ENCODE data around the gene CYP2D6.
"Not testable (repeated sequence)": the region's sequence is repeated elsewhere in the genome, so short reads cannot be mapped to it uniquely, and the experiment has no call there.

Gene CYP2D6

DNA sequence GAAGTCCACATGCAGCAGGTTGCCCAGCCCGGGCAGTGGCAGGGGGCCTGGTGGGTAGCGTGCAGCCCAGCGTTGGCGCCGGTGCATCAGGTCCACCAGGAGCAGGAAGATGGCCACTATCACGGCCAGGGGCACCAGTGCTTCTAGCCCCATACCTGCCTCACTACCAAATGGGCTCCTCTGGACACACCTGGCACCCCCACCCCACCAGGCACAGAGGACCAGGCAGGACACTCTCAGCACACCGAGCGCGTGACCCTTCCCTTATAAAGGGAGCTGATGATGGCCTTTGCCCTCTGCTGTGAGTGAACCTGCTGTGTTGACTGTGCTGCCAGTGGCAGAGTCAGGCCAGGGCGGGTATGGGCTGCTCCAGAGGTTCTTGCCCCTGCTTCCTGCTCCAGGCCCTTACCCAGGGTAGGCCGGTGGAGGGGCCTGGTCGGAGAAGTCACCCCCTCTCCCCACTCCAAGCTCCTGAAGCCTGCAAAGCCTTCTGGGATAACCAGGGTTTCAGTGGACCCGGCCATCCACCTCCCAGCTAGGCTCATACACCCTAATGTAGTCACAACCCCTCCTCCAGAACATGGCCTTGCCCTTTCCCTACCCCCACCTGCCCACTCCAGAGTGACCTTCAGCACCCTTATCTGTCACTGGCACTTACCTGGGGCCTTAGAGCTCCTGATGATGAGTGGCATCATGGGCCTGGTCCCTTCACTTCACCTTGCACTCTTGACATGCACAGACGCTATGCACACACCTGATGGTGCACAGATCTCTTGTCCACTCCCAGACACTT lies at the start of gene CYP2D6:
TSS of gene CYP2D6 (minus strand) at position 172 of the 793 bp plus-strand sequence. CDS start at position 153, 19 bp downstream.
- DNase-seq (ENCODE audit: low read depth in 2 of 3, low spot score in 2 of 3), result not testable (repeated sequence)

DNA sequence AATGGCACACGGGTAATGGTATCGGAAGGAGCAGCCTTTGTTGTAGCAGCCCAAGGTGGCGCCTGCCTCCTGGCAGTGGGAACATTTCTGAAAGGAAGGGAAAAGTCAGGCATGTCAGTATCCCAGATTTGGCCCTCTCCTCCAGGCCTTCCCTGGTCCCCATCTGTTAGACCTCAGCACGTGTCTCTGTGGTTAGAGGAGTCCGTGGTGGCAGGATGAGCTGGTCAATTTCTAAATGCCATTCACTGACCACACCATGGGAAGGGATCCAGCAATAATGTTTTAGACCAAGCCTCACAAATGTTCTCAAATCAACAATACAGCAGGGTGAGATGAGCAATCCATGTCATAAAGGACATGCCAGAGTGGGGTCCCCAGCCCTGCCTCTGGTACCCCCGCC lies 49.0 kb upstream of the CYP2D6 start:
- no peak for DNase-seq (ENCODE audit: low read depth in 2 of 3, low spot score in 2 of 3)

DNA sequence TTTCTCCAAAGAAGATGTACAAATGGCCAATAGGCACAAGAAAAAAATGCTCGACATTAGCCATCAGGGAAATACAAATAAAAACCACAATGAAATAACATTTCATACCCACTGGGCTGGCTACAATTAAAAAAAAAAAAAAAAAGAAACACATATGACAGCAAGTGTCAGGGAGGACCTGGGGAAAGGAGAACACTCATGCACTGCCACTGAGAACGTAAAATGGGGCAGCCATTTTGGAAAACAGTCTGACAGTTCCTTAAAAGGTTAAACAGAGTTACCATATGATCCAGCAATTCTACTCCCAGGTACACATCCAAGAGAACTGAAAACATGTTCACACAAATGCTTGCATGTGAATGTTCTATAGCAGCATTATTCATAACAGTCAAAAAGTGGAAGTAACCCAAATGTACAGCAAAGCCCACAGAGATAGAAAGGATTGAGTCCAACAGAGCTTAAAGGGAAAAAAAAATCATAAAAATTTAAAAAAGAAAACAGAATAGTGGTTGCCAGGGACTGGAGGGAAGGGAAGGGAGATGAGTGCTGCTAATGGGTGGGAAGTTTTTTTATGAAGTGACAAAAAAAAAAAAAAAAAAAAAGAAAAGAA lies 48.4 kb upstream of the CYP2D6 start:
- DNase-seq (ENCODE audit: low read depth in 2 of 3, low spot score in 2 of 3), result no peak

DNA sequence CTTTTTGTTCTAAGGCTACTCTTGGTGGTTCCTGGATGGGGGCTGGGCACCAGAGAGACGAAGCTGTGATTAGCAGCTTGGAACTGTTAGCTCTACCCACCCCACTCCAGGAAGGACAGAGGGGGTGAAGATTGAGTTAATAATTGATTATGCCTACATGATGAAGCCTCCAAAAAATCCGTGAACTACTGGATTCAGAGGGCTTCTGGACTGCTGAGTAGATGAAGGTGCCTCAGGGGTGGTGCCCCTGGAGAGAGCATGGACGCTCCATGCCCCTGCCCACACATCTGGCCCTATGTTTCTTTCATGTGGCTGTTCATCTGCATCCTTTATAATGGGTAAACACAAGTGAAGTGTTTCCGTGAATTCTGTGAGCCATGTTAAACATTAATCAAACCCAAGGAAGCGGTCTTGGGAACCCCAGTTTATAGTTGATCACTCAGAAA lies 47.3 kb upstream of the CYP2D6 start:
- DNase-seq (ENCODE audit: low read depth in 2 of 3, low spot score in 2 of 3), result no peak

DNA sequence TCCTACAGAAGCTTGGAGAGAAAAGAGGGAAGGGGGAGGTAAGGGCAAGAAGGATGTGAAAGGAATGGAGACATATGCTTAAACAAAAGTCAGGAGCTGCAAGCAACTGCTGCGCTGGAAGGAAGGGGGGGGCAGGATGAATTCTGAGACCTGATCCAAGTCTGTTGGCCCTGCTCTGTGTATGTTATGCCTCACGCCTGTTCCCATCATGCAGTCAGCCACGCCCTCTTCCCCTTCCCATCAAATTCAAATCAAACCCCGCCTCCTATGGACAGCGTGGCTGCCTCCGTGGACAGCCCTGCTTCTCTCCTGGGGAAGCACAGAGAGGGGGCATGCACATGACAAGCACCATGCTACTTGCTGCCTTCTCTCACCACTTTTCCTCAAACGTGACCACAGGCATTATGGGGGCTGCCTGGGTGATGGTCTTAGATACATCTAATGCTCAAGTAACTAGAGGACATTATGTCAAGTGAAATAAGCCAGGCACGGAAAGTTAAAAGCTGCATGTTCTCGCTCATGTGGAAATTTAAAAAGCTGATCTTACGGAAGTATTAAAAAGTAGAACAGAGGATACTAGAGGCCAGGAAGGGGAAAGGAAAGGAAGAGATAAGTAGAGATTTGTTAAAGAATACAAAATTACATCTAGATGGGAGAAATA lies 45.8 kb upstream of the CYP2D6 start:
- no peak for DNase-seq (ENCODE audit: low read depth in 2 of 3, low spot score in 2 of 3)

DNA sequence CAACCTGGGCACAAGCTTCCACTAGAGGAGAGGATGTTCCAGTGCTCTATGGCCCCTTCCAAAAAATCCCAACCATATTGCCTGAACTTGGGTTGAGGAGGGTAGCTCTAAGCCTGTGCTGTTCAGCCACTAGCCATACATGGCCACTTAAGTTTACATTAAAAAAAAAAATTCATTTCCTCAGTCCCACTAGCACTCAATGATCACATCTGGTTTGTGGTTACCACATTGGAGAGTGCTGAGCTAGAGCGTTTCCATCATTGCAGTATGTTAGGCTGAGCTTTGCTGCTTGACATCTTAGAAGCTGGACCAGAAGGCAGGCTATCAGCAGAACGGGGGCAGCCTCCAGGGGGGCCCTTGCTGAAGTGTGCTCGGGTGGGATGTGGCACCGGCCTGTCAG lies 43.5 kb upstream of the CYP2D6 start:
- DNase-seq (ENCODE audit: low read depth in 2 of 3, low spot score in 2 of 3), result no peak

DNA sequence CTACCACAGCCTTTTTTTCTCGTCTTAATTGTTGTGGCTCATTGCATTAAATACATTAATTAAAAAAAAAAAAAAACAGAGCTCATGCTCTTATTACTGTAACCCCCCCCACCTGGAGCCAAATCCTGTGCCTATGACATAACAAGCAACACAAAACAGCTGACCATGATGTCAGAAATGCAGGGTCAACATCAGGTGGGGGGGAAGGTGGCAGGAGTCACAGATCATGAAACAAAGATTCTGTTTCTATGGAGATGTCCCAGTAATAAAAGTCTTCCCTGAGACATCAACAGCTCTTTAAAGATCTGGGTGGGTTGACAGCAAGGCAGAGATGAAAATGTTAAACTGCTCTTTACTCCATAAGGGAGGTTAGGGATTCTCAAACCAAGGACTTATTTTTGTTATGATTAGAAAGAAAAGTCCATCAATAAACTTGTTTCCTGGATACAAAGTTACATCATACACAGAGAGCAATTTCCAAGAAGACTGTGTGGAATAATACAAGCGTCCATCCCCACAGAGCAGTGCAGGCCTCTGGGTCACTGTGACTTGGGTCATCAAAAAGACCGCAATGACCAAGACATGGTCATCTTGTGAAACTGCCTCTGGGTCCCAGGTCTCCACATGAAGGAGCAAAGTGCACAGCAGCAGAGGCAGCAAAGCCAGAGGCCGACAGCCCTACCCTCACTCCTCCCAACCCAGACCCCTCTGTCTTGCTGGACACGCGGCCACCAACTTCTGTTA lies 42.7 kb upstream of the CYP2D6 start:
- DNase-seq (ENCODE audit: low read depth in 2 of 3, low spot score in 2 of 3), result no peak

DNA sequence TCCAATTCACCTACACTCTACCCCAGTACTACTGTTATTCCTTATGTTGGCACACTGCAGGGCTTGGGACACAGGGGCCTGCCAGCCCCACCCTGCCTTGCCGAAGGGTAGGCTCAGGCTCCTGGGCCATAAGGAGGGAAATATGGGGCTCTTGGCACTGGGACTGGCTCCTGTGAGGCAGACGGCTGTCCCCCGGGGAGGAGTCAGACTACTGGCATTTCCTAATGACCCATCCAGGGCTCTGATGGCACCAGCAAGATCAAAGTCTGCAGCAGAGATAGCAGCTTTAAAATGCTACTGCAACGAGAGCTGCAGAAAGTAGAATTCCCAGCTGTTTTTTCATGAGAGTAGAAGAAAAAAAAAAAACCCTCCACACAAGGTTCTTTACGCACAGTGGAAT lies 42.2 kb upstream of the CYP2D6 start:
- no peak for DNase-seq (ENCODE audit: low read depth in 2 of 3, low spot score in 2 of 3)

DNA sequence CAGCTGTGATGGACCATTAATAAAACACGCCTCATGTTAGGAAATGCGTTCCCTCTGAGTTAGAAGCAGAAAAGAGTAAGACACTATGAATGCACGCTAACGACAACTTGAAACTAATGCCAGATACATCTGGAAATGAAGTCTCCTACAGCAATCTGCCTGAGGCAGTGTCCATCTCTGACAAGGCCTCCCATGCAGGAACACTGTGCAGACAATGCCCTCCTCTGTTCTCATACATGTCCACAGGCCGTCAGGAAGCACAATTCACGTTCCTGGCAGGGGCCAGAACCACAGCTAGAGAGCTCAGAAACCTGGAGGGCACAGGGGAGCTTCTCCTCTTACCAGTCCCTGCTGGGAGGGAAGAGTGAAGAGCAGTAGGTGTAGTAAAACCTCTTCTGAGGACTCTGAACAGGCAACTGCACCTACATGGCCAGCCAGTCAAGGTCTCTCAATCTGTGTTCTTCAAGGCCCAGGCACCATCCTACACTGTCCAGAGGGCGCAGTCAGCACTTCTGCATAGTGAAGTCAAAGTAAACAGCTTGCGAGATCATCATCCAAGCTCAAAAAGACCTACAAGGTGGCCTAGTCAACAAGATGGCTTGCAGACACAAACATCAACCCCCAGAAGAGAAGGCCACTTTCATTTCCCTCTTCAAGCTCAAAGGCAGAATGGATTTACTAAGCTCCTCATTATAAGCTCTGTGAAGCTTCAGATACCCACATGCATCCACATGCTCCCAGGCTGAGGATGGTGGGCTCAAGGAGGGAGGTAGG lies 41.5 kb upstream of the CYP2D6 start:
- no peak for DNase-seq (ENCODE audit: low read depth in 2 of 3, low spot score in 2 of 3)

DNA sequence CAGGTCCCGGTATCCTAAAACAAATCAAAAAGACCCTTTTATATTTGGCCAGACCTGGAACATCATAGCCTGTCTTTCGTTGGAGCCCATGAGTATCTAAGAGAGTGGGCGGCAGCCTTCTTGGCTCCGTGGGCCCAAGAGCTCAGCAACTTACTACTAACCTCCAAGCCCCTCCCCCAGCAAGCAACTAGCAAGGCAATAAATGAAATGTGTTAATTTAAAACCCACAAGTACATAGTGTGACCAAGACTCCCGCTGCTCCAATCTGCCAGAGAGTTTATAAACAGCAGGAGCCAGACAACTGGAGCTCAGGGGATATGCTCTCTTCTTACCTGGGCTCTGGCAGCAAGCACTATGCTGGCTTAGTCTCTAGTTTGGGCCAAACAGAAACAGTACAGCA lies 40.8 kb upstream of the CYP2D6 start:
- DNase-seq (ENCODE audit: low read depth in 2 of 3, low spot score in 2 of 3), result no peak

DNA sequence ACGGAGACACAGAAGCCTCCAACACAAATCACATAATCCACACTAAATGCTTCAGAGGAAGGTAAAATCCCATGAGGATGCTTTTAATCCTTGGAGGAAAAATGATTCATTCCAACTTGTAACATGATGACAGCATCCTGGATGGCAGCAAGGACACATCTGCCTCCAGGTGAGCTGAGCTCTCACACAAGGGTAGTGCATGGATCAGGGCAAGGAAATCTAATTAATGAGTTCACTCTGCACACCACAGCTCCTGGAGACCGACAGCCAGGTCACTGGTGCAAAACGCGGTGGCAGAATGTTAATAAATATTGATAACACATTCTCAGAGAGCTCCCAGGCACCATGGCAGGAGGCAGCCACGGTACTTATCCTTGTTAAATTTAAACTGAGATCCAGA lies 40.3 kb upstream of the CYP2D6 start:
- no peak for DNase-seq (ENCODE audit: low read depth in 2 of 3, low spot score in 2 of 3)

DNA sequence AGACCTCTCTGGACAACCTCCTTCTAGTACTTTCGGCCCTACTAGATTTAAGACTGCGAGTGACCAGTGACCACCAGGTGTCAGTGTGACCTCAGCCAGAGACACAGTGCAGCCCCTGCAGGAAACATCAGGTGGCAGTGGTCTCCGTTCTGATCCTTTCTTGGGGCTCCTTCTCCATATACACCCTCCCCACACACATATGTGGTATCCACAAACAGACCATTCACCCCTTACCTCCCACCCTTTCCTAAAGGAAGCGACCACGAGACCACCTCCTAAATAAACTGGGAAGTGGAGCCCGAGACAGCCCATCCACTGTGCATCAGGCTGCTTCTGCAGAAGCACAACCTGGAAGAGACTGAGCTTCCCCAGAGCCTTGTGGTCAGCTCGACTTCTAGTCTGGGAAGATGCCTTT lies 38.5 kb upstream of the CYP2D6 start:
- DNase-seq (ENCODE audit: low read depth in 2 of 3, low spot score in 2 of 3), result peak in 1 of 3 experiments; percentile 22

DNA sequence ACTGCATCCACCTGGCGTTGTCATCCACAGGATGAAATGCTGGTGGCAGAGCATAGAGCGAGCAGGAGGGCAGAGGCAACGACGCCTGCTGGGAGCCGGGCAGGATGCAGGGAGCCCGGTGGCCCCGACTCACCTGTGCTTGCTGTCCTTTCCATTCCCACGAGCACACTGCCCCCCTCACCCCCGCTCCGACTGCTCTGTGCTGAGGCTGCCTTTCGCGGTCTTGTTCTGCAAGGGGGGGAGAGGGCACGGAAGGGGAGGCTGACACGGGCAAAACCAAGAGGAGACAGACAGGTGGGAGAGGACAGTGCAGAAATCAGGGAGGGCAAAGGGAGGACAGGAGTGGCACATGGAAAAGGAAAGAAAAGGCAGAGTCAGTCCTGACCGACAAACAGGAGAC lies 37.9 kb upstream of the CYP2D6 start:
- DNase-seq (ENCODE audit: low read depth in 2 of 3, low spot score in 2 of 3), result no peak

DNA sequence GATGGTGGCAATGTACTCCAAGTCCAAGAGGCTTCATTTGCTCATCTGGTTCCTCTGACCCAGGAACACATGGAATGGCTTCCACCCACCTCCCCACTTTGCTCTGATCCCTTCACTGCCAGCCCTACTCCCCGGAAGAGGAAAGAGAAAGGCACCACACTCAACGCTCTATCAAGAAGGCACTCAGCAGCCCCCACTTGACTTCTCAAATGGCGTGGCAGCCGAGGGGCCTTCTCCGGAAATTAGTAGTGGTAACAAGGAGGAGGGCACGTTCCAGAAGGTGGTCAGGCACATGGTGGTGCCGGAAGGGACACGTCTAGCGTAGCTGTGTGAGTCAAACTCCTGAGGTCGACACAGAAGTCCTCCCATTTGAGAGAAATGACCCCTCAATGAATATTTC lies 36.5 kb upstream of the CYP2D6 start:
- no peak for DNase-seq (ENCODE audit: low read depth in 2 of 3, low spot score in 2 of 3)

DNA sequence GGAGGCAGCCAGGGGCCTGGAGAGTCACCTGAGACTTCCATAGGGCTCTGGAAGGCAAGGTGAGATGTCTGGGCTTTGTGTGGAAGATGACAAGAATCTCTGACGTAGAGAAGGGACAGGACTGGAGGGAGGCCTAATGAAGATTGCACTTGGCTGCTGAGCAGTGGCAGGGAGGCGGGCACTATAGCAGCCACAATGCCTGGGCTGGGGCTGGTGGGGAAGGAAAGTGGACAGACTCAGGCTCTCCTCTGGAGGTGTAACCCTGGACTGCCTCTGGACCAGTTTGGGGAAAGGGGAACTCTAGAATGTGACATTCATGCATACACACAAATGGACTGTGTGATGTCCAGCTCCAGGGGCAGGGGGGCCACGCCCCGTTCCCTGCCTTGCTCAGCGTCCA lies 34.3 kb upstream of the CYP2D6 start:
- DNase-seq (ENCODE audit: low read depth in 2 of 3, low spot score in 2 of 3), result no peak

DNA sequence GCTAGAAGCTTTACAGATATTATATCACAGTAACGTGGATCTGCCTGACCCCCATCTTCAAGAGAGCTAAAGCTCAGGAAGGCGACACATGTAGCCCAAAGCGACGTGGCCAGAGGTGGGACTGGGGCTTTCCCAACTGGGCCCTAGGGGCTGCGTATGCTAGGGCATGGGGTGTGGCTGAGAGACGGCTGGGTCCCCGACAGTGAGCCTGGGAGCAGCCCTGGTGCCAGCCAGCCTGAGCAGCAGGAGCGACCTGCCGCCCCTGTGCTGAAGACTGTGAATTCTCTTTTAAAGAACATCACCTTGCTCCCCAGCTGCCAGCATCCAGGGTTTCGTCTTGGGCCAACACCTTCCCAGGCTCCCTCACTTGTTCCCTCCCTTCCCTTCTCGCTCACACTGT lies 32.9 kb upstream of the CYP2D6 start:
- no peak for DNase-seq (ENCODE audit: low read depth in 2 of 3, low spot score in 2 of 3)

DNA sequence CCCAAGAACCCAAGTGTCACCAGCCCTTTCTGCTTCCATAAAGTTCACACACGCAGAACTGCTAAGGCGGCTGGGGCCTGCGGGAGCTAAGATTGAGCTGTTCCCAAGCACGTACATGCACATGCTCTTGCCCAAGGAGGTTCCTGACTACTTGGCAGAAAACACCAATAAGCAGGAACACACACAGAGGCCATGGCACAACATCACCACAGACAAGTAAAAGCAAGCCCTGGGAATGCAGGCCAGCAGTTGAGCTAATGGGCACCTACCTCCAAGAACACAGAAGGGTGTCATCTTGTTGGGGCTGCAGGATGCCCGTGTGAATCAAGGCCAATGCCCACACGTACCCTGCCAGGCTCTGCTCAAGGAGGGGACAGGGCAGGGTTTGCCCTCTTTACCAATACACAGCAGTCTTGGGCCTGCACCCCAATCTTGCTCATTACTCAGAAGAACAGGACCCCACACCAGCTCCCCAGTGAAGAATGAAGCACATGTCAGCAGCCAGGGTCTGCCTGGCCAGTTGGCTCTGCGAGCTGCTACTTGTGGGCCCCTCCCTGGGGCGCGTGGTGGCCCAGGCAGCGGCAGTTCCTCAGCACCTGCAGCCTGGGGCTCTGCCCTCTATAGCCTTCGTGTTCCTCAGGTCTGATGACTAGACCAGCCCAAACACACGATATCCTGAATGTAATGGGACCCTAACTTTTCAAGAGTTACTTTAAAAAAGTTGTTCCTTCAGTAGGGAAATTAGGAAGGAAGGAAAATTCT lies 32.3 kb upstream of the CYP2D6 start:
- no peak for DNase-seq (ENCODE audit: low read depth in 2 of 3, low spot score in 2 of 3)

DNA sequence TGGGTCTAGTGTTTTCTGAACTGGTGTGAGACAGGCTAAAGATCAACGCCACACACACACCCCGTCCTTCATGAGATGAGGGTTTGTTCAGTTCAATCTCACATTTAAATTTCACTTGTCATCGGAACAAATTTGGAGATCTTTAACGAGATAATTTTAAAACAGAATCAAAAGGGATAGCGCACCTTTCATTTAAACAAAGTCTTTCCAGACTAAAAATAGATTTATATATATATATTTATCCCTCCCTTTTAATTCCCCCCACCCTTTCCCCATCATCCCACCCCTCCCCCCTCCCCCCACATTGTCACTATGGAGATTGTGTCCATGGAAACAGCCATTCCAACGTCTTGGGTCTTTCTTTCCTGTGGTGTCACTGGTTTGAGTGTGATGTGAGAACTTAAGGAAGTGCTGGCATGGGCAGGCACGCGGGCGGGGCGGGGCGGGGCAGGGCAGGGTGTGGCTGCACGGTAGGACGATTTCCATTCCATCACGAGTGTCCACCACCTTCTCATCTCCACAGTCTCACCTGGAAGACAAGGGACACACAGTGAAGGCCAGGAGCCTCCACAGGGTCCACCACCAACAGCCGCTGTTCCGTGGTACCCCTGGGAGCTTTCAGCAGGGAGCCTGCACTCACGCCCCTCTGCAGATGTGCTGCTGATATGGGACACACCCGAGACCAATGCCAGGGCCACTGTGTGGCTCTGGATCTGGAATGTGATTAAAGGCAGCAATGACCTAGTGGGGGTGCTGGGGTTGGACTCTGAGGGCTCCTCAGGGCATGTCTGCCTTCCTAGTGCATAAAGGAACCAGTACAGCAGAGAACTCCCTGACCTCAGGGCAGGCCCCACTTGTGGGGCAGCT lies 30.5 kb upstream of the CYP2D6 start:
- no peak for DNase-seq (ENCODE audit: low read depth in 2 of 3, low spot score in 2 of 3)

DNA sequence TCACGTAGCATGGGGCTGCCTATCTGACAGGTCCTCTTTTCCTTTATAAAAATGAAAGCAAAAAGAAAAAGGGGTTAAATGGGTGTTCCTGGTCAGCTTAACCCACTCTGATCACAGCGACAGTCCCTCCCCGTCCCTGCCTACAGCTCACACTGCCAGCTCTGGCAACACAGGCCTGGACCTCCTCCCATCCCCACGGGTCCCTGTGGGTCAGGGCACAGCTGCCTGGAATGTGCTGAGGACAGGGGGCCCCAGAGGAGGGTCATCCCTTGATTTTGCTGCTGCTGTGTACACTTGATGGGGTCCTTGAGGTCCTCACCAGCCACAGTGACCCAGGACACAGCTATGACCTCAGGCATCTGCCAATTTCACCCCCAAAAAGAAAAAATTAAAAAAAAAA lies 29.6 kb upstream of the CYP2D6 start:
- DNase-seq (ENCODE audit: low read depth in 2 of 3, low spot score in 2 of 3), result no peak

All from activated CD8-positive, alpha-beta memory T cell treated with anti-CD3 and anti-CD28 coated beads for 48 hours (primary cell).